ENCODE measurements around the gene SLC46A3.
A peak's percentile ranks its signal among the peaks of the same experiment; 100 is the strongest.

Gene SLC46A3

GRCh38 chr13:28679628-28680027 lies 39.1 kb downstream of the SLC46A3 start:
- DNase-seq: peak; percentile 18

- no peak for DNase-seq
Measured at GRCh38 chr13:28678809-28679208, 40.0 kb downstream of the SLC46A3 start.

DNA sequence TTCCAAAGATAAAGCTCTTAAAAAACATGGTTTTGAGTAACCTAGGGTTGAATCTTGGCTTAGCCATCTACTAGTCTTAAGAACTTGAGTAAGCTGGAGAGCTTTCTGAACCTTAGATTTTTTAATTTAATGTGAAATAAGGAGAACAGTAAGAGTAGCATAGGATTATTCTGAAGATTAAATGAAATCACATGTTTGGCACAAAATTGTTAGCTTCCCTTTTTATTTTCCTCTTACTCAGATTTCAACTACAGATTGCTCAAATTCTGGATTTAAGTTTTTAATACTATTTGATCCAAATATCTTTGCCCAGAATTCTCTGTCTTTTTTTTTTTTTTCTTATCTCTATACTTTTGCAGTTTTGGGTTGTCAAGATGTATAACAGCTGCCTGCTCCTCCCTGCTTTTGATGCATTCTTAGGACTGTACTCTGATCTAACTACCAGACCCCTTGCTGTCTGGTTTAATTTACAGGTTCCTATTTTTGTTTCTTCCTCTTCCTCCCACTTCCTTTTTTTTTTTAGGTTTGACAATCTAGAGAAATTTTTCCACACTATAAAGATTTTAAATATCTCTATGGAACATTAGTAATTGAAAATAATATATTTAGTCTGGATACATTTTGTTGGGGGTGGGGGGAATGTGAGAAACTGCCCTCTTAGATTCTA lies 47.5 kb downstream of the SLC46A3 start:
- DNase-seq: peak; percentile 26

- DNase-seq: no peak
Measured at GRCh38 chr13:28666897-28667488, 51.8 kb downstream of the SLC46A3 start.

- peak; percentile 85 for DNase-seq
Measured at GRCh38 chr13:28659621-28659970, 59.2 kb downstream of the SLC46A3 start.

DNA sequence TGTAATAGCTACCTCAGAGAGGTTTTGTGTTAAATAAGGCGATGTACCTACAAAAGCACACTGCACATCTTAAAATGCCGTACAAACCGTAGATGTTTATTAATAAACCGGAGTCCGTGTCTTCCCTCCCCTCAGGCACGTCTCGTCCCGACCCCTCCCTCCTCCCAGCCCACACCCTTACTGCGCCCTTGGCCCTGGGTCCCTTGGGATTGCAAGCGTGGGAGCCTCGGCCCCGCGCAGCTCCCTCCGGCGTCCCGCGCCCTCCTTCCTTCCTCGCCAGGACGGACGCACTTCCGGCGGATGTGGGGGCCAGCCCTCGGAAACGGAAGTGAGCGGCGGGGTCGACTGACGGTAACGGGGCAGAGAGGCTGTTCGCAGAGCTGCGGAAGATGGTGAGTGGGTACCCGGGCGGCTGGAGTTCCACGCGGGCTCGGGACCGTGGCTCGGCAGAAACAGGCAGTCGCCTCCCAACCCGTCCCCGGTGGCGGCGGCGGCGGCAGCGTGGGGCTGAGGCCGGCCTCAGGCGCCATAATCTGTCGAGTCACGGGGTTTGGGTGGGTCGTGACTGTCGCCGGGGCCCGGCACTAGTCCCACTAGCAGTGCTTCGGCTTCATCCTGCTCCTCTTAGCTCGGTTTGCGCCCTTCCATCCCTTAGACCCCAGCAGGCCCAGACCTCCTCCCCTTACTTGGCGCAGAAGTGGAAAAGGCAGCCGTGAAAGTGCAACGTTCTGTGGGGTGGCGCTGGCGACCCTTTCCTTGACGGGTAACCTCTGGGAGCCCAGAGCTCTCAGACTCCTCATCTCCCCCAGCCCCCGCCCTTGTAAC lies 59.8 kb downstream of the SLC46A3 start, which contains the start of gene POMP:
Gene POMP, plus strand, starts transcription at position 335 of the 825 bp plus-strand sequence. Its CDS starts 55 bp downstream, at position 390.
- DNase-seq: peak; percentile 96

DNA sequence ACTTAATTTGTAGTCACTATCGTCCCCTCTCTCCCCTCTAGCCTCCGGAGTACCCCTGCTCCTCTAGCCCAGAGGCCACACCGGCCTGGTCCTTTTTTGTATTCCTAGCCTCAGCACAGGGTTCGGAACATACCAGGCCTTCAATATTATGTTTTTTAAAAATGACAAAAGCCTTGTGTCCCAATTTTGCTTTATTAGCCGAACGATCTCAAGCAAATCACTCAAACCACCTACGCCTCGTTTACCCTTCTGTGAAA lies 60.3 kb downstream of the SLC46A3 start:
- DNase-seq: peak; percentile 18

GRCh38 chr13:28657784-28658538 lies 60.8 kb downstream of the SLC46A3 start:
- DNase-seq: peak; percentile 51

DNA sequence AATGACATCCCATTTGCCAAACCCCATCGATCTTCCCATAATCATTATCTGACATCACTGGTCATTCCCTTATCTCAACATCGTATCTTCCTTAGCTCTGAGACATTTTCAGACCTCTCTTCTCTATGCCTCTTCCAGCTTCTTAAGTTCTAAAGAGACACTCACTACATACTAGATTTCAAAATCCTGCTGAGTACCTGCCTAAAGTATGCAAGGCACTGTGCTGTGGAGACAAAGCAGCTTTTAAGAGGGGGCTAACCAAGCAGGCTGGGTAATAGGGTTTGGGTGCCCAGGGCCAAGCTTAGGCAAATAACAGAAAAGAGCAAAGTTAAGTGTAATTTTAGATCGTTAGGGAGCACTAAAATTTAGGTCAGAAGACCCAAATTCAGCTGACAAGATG lies 63.2 kb downstream of the SLC46A3 start:
- DNase-seq: no peak

DNA sequence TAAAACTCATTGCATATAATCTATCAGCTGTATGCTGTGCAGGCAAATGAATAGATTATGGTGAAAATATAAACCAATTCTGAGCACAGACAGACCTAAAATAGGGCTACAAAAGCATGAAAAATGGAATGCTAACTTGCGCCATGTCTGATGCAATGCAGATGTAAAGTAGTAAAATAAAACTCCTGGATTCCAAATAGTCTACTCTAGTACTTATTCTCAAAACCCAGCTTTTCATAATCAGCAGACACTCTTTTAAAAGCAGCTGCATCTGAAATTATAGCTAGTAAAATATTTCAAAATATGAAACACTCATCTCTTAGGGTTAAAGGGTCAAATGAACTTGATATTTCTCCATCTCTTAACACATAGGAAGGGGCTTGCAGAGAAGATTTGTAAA lies 64.5 kb downstream of the SLC46A3 start:
- DNase-seq: no peak

GRCh38 chr13:28653111-28653510 lies 65.7 kb downstream of the SLC46A3 start:
- DNase-seq: no peak

GRCh38 chr13:28651810-28652401 lies 66.9 kb downstream of the SLC46A3 start:
- no peak for DNase-seq

DNA sequence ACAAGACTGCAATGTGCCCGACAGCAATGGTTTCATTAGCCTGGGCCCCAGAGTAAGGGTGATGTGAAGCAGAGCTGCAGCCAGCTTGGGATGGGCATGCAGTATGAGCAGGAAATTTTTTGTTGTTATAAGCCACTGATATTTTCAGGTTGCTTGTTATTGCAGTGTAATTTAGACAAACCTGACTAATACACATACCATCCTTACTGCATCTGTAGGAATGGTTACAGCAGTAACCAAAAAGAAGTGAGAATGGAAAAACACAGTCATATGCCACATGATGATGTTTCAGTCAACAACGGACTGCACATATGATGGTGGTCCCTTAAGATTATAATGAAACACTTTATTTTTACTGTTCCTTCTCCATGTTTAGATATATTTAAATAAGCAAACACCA lies 68.5 kb downstream of the SLC46A3 start:
- DNase-seq: no peak

All from suppressor macrophage treated with lipopolysaccharide for 4 hours (primary cell).